Cortex of kidney (tissue), 1 donor: ENCODE measurements around the gene MUC12.
"Not testable (repeated sequence)": the region's sequence is repeated elsewhere in the genome, so short reads cannot be mapped to it uniquely, and the experiment has no call there.

Experiments used
- DNase-seq: peaks from one replicate; lab custom pipeline; 2025; lab: John Stamatoyannopoulos, UW

The MUC12 gene

GRCh38 chr7:101064176-101064550 lies 94.8 kb downstream of the MUC12 start:
- not testable (repeated sequence) for DNase-seq

DNA sequence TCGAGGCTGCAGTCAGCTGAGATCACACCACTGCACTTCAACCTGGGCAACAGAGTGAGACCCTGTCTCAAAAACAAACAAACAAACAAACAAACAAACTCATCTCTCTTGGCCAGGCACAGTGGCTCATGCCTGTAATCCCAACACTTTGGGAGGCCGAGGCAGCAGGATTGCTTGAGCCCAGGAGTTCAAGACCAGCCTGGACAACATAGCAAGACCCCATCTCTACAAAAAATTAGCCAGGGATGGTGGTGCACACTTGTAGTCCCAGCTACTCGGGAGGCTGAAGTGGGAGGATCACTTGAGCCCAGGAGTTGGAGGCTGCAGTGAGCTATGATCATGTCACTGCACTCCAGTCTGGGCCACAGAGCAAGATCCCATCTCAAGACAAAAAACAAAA lies 95.8 kb downstream of the MUC12 start:
- not testable (repeated sequence) for DNase-seq

DNA sequence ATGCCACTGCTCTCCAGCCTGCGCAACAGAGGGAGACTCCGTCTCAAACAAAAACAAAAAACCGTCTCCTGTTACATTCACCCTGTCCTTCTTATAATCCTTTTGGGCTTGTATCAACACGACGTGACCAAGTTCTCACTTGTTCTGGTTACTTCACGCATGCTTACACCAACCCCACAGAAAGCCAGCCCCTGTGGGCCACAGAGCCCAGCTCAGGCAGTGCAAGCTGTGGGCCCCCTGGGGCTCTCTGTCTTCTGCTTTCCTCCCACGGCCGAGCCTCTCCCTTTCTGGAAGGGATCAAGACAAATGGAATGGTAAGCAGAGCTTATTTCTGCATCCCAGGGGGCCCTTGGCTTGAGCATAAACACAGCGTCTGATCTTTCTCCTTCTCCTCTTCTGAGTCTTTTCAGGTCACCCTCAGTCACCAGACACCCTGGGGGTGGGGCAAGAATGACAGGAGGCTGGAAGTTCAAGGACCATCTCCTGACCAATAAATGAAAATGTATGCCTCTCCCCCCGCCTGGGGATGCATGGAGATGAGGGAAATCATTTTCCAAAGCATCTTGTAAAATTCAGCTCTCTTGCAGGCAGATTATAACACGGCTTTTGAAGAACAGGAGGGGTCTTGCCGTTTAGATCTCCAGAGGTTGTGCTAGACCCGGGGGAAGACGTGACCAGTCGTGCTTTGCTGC lies 96.9 kb downstream of the MUC12 start:
- DNase-seq: no peak

DNA sequence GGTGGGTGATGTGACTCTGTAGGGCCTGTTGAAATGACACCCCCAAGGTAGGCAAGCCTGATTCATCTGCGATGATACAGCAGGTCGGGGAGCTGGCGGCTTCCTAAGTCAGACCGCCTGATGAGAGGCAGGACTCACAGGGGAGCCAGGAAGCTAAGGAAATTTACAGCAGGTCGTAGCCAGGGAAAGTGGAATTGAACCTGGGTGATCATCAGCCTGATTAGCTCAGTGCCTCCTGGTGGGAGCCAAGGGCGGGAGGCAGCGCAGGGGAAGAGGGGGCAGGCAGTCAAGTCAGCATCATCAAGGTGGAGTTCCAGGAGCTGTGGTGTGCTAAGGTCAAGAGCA lies 97.4 kb downstream of the MUC12 start:
- no peak for DNase-seq

DNA sequence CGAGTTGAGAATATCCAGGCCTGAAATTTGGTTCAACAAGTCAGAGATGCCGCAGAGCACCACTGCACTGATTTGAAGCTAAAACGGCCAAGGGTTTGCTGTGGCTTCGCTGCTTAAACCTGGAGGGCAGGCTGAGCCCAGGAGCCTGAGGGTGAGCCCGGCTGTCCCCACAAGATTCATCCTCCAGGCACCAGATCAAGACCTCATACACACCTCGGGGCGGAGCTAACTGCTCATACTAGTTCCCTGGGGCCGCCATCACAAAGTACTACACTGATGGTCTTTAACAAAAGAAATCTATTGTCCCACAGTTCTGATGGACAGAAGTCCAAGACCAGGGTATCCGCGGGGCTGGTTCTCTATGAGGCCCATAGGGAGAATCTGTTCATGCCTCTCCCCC lies 99.0 kb downstream of the MUC12 start:
- DNase-seq: no peak
